ENCODE measurements around the gene PREB.
"Not testable (repeated sequence)": the region's sequence is repeated elsewhere in the genome, so short reads cannot be mapped to it uniquely, and the experiment has no call there.

The PREB gene

GRCh38 chr2:27125104-27125503 is 9.3 kb downstream of the PREB start:
- no peak for DNase-seq

- peak; percentile 9 for DNase-seq
Measured at GRCh38 chr2:27123302-27124150, 10.9 kb downstream of the PREB start, which contains the start of gene ABHD1. TSS of gene ABHD1 (plus strand) at chr2:27123815. CDS start at chr2:27123949, 134 bp downstream.

DNA sequence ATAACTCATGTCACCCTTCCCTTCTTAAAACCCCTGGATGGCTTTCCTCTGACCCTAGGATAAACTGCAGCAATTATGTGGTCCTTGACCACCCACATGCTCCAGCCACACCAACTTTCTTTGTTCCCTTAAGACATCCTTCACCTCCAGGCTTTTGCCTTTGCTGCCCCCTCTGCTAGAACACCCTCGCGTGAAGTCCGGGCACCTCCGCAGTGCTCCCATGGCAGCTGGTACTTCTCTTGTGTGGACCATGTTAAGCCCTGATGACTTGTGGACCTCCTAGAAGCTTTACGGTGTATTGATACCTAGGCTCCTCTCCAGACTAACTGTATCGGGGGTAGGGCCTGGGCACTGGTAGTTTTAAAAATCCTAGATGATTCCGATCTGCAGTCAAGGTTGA is 11.6 kb downstream of the PREB start:
- DNase-seq, result no peak

- no peak for DNase-seq
Measured at GRCh38 chr2:27121906-27122305, 12.5 kb downstream of the PREB start.

- not testable (repeated sequence) for DNase-seq
Measured at GRCh38 chr2:27119330-27119670, 15.1 kb downstream of the PREB start.

GRCh38 chr2:27118525-27119329 is 15.7 kb downstream of the PREB start, which contains the start of gene CGREF1:
TSS of gene CGREF1 (minus strand) at chr2:27119128. CDS start at chr2:27104366, 14,762 bp downstream.
- DNase-seq, result no peak

GRCh38 chr2:27117995-27118524 is 16.4 kb downstream of the PREB start:
- DNase-seq, result no peak

DNA sequence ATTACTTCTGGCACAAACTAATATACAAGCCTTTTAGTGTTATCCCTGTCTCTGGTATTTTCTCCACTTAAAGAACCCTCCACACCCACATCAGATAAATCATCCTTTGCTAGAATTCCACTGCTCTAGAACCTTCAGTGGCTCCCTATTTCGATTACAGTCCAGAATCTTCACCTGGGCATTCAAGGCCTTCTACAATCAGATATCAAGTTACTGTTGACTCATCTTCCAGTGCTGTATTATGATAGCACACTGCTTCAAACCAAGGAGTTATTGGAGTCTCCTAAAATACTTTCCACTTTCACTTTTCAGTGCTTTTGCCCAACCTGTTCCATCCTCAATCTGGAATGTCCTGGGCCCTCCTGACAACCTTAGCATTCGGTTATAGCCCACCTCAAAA is 18.9 kb downstream of the PREB start:
- DNase-seq, result no peak

DNA sequence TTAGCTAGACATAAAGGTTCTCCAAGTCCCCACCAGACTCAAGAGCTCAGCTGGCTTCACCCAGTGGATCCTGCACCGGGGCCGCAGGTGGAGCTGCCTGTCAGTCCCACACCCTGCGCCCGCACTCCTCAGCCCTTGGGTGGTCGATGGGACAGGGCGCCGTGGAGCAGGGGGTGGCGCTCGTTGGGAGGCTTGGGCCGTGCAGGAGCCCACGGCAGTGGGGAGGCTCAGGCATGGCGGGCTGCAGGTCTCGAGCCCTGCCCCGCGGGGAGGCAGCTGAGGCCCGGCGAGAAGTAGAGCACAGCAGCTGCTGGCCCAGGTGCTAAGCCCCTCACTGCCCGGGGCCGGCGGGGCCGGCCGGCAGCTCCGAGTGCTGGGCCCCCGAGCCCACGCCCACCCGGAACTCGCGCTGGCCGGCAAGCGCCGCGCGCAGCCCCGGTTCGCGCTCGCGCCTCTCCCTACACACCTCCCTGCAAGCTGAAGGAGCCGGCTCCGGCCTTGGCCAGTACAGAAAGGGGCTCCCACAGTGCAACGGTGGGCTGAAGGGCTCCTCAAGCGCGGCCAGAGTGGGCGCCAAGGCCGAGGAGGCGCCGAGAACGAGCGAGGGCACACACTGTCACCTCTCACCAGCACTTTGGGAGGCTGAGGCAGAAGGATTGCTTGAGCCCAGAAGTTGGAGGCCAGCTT is 22.9 kb downstream of the PREB start:
- DNase-seq, result not testable (repeated sequence)

DNA sequence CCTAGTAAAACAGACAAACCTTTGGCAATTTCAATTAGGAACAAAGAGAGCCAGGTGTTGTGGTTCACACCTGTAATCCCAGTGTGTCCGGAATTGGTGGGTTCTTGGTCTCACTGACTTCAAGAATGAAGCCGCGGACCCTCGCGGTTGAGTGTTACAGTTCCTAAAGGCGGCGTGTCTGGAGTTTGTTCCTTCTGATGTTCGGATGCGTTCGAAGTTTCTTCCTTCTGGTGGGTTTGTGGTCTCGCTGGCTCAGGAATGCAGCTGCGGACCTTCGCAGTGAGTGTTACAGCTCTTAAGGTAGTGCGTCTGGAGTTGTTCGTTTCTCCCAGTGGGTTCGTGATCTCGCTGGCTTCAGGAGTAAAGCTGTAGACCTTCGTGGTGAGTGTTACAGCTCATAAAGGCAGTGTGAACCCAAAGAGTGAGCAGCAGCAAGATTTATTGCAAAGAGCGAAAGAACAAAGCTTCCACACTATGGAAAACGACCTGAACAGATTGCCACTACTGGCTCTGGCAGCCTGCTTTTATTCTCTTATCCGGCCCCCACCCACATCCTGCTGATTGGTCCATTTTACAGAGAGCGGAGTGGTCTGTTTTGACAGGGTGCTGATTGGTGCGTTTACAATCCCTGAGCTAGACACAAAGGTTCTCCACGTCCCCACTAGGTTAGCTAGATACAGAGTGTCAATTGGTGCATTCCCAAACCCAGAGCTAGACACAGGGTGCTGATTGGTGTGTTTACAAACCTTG is 23.7 kb downstream of the PREB start:
- not testable (repeated sequence) for DNase-seq

DNA sequence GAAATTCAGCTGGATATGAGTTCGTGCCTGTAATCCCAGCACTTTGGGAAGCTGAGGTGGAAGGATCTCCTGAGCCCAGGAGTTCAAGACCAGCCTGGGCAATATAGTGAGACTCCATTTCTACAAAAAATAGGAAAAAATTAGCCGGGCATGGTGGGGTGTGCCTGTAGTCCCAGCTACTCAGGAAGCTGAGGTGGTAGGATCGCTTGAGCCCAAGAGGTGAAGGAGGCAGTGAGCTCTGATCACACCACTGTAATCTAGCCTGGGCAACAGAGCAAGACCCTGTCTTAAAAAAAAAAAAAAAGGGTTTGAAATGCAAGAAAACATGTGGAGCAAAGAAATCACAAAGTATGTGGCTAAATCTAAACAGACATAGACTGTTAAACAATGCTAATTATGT is 25.4 kb downstream of the PREB start:
- no peak for DNase-seq

GRCh38 chr2:27108221-27108620 is 26.2 kb downstream of the PREB start:
- DNase-seq, result no peak

DNA sequence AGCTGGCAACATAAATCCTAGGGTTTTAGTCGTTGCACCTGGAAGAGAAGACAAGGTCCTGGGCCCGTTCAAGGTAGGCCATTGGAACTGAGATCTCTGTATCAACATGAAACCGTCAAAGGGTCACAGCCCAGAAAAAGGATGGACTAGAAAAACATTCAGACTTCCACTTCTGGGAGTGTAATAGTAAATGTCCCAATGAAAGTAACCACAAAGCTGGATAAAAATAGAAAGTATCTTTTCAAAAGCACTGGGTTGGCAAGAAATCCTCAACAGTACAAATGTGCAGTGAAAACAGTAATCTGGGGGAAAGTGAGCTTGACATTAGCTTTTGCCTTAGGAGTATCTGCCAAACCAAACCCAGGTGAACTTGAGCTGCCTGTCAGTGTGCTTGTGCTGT is 28.5 kb downstream of the PREB start:
- DNase-seq, result no peak

GRCh38 chr2:27102329-27102728 is 32.1 kb downstream of the PREB start:
- no peak for DNase-seq

DNA sequence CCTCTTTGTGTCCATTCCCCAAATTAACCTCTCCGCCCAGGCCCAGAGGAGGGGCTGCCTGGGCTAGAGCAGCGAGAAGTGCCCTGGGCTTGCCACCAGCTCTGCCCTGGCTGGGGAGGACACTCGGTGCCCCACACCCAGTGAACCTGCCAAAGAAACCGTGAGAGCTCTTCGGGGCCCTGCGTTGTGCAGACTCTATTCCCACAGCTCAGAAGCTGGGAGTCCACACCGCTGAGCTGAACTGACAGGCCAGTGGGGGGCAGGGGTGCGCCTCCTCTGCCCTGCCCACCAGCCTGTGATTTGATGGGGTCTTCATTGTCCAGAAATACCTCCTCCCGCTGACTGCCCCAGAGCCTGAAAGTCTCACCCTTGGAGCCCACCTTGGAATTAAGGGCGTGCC is 34.4 kb downstream of the PREB start:
- no peak for DNase-seq

DNA sequence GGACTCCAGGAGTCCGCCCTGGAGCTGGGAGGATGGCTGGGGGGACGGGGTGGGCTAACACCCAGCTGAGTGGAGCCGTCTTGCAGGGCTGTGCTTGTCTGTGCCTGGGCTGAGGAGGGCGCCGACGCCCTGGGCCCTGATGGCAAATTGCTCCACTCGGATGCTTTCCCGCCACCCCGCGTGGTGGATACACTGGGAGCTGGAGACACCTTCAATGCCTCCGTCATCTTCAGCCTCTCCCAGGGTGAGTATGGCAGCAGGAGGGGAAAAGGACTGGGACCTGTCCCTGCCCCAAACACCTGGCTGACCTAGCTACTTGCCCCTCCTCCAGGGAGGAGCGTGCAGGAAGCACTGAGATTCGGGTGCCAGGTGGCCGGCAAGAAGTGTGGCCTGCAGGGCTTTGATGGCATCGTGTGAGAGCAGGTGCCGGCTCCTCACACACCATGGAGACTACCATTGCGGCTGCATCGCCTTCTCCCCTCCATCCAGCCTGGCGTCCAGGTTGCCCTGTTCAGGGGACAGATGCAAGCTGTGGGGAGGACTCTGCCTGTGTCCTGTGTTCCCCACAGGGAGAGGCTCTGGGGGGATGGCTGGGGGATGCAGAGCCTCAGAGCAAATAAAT is 35.0 kb downstream of the PREB start:
- DNase-seq, result no peak

- DNase-seq, result no peak
Measured at GRCh38 chr2:27097341-27097740, 37.1 kb downstream of the PREB start.

DNA sequence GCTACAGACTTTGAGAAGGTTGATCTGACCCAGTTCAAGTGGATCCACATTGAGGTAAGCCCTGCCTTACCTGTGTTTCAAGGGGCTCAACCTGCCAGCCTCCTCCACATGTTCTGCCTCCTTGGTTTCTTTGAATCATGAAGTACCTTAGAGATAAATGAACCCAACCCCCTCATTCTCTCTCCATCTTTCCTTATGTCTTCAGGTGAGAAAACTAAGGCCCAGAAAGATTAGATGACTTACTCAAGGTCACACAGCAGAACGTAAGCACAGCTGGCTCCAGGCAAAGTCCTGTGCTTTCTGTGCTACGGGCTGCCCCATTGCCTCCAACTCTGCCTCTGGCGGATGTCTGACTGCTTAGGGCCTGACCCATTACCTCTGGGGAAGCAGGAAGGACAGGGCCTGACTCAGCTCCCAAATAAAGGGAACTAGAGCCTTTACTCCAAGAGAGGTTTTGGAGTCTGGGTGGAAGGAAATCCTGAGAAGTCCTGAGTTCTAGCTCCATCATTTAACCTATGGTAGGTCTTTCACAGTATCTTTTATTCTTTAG is 37.6 kb downstream of the PREB start:
- DNase-seq, result no peak

DNA sequence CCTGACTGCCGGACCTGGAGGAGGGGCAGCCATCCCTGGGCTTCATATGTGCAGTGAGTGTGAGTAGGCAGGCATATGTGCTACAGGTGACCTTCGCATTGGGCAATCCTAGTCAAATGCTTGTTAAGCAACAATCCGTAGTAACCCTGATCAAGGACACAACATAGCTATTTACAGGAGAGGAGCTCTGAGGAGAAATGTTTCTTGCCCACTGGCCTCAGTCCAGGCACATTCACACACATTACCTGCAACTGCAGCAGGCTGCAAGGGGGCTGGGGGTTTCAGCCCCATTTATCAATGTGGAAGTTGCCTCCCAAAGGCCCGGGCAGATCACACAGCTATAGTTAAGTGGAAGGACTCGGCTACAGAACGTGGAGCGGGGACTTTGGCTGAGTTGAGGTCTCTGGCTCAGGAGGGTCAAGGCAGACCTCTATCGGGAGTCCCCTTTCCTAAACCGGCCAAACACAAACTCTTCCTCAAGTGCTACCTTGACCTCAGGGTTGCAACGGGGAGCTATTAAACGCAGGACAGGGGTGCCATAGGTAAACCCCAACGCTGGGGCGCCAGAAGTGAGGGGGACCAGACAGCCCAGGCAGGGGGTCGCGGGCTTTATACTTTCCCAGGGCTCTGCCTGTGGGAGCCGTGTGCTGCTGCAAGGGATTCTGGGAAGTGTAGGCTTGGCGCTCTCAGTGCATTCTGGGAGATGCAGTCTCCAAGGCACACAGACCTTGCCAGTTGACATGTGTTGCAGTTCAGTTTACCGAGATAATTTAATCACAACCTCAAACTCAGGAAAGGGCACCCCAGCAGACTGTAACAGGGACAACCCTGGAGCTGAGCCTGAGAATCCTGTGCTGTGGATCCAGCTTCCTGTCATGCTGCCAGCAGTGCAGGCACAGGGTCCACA is 38.4 kb downstream of the PREB start:
- peak; percentile 28 for DNase-seq

DNA sequence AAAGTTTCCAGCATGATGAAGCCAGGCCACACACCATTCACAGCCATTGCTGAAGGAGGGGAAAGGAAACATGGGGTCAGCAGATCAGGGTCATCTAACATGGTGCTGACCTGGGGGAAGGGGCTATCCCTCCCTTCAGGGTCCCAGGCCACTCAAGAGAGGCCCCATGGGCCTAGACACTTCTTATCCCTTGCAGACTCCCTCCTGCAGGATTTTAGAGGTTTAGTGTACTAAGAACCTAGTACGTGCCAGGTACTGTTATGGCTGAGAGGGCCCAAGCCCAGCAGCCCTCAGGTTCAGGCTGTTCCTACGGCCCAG is 39.0 kb downstream of the PREB start:
- DNase-seq, result no peak

Measured in NCI-H748 treated with DMSO at 0.1 percent for 48 hours (cell line).